Ectodermal cell (in vitro differentiated cells): ENCODE results near the gene CPE.

ENCODE experiments used
- H3K27ac ChIP-seq: 2 replicates; pipeline ENCODE4 v1.7.0; 2013; ENCODE audit warnings: mild to moderate bottlenecking, low read depth, low read length; ENCODE audit not compliant: insufficient read depth, poor library complexity, severe bottlenecking
- H3K27me3 ChIP-seq: 2 replicates; pipeline ENCODE4 v1.7.0; 2013; ENCODE audit warnings: mild to moderate bottlenecking, low read length; ENCODE audit not compliant: insufficient read depth, control insufficient read depth, poor library complexity, severe bottlenecking
- H3K36me3 ChIP-seq: one replicate; pipeline ENCODE4 v1.7.0; 2013; ENCODE audit warnings: low read length; ENCODE audit not compliant: control insufficient read depth, insufficient read depth
- H3K4me1 ChIP-seq: one replicate; pipeline ENCODE4 v1.7.0; 2013; ENCODE audit warnings: low read length; ENCODE audit not compliant: control insufficient read depth, insufficient read depth
- H3K4me3 ChIP-seq: 2 replicates; pipeline ENCODE4 v1.7.0; 2013; ENCODE audit warnings: low read depth, low read length, control low read depth; ENCODE audit not compliant: insufficient read depth
- H3K9me3 ChIP-seq: 2 replicates; pipeline ENCODE4 v1.7.0; 2013; ENCODE audit warnings: mild to moderate bottlenecking, low read length, moderate library complexity; ENCODE audit not compliant: control insufficient read depth
- WGBS, 2 experiments: methylation state at CpG; one replicate each; pipeline ENCODE4 v1.1.7; 2013; ENCODE audit warnings: missing lambda C conversion rate in 2 of 2; 5-methylcytosine and 5-hydroxymethylcytosine counted together

Gene CPE

GRCh38 chr4:165367040-165367439 is 11.8 kb upstream of the CPE start:
- H3K4me1 ChIP-seq, result no peaks in the 10 kb centered on the region
- H3K4me3 ChIP-seq, result no peak overlapping the region
- H3K27me3 ChIP-seq, result no peaks in the 10 kb centered on the region
- H3K9me3 ChIP-seq, result no peaks in the 10 kb centered on the region
- H3K27ac ChIP-seq, result no peak overlapping the region
- no peaks in the 10 kb centered on the region for H3K36me3 ChIP-seq
- 84 to 96% methylated on average over 3 to 4 of the region's 4 CpGs for WGBS, 2 experiments

- H3K4me3 ChIP-seq, result no peak overlapping the region
- H3K9me3 ChIP-seq, result no peaks in the 10 kb centered on the region
- no peaks in the 10 kb centered on the region for H3K36me3 ChIP-seq
- no peaks in the 10 kb centered on the region for H3K27me3 ChIP-seq
- no peak overlapping the region for H3K27ac ChIP-seq
- no peaks in the 10 kb centered on the region for H3K4me1 ChIP-seq
- WGBS, 2 experiments, result 87 to 100% methylated on average over 1 of the region's 1 CpG
These were observed 10.7 kb upstream of the CPE start for GRCh38 chr4:165368114-165368513.

GRCh38 chr4:165368567-165368966 is 10.2 kb upstream of the CPE start:
- Histone ChIP-seq H3K9me3 (no peaks in the 10 kb centered on the region), H3K27ac (no peak overlapping the region), H3K27me3 (no peaks in the 10 kb centered on the region), H3K4me3 (no peak overlapping the region), H3K36me3 (no peaks in the 10 kb centered on the region), H3K4me1 (no peaks in the 10 kb centered on the region)
- 89 to 94% methylated on average over 1 of the region's 1 CpG for WGBS, 2 experiments

GRCh38 chr4:165369522-165369921 is 9.3 kb upstream of the CPE start:
- Histone ChIP-seq H3K27ac (no peak overlapping the region), H3K4me3 (no peak overlapping the region), H3K4me1 (no peaks in the 10 kb centered on the region), H3K36me3 (no peaks in the 10 kb centered on the region), H3K9me3 (no peaks in the 10 kb centered on the region), H3K27me3 (no peaks in the 10 kb centered on the region)
- 80 to 86% methylated on average over 5 of the region's 5 CpGs for WGBS, 2 experiments

- 100% methylated on average over 1 of the region's 1 CpG; no CpG with 5 or more reads in 1 of the 2 experiments for WGBS, 2 experiments
- Histone ChIP-seq H3K9me3 (no peaks in the 10 kb centered on the region), H3K27me3 (no peaks in the 10 kb centered on the region), H3K36me3 (no peaks in the 10 kb centered on the region), H3K27ac (no peak overlapping the region), H3K4me3 (no peak overlapping the region), H3K4me1 (no peaks in the 10 kb centered on the region)
These were observed 8.3 kb upstream of the CPE start for GRCh38 chr4:165370530-165370929.

- 78 to 91% methylated on average over 2 of the region's 2 CpGs for WGBS, 2 experiments
- H3K4me1 ChIP-seq, result peaks cover 6% of the 10 kb centered on the region
- H3K36me3 ChIP-seq, result no peaks in the 10 kb centered on the region
- H3K27me3 ChIP-seq, result peaks cover 26% of the 10 kb centered on the region
- H3K27ac ChIP-seq, result no peak overlapping the region
- H3K4me3 ChIP-seq, result no peak overlapping the region
- no peaks in the 10 kb centered on the region for H3K9me3 ChIP-seq
These were observed 3.3 kb upstream of the CPE start for GRCh38 chr4:165375465-165375864.

- Histone ChIP-seq H3K9me3 (no peaks in the 10 kb centered on the region), H3K4me3 (peak overlapping the region; percentile 61), H3K36me3 (no peaks in the 10 kb centered on the region), H3K27me3 (peaks cover 26% of the 10 kb centered on the region), H3K4me1 (peaks cover 24% of the 10 kb centered on the region), H3K27ac (no peak overlapping the region)
- 77 to 100% methylated on average over 1 of the region's 1 CpG for WGBS, 2 experiments
These were observed 437 bp upstream of the CPE start for GRCh38 chr4:165378398-165378744.

GRCh38 chr4:165379678-165380064 is 863 bp downstream of the CPE start:
- Histone ChIP-seq H3K27me3 (peaks cover 26% of the 10 kb centered on the region), H3K4me3 (peak overlapping the region; percentile 61), H3K9me3 (no peaks in the 10 kb centered on the region), H3K36me3 (no peaks in the 10 kb centered on the region), H3K27ac (no peak overlapping the region), H3K4me1 (peaks cover 35% of the 10 kb centered on the region)
- 5 to 7% methylated on average over 8 of the region's 11 CpGs for WGBS, 2 experiments

- peaks cover 26% of the 10 kb centered on the region for H3K27me3 ChIP-seq
- no peak overlapping the region for H3K27ac ChIP-seq
- WGBS, 2 experiments, result 17 to 44% methylated on average over 1 of the region's 1 CpG
- H3K9me3 ChIP-seq, result no peaks in the 10 kb centered on the region
- no peaks in the 10 kb centered on the region for H3K36me3 ChIP-seq
- no peak overlapping the region for H3K4me3 ChIP-seq
- peaks cover 37% of the 10 kb centered on the region for H3K4me1 ChIP-seq
These were observed 2.0 kb downstream of the CPE start for GRCh38 chr4:165380805-165381204.

- Histone ChIP-seq H3K4me3 (peak overlapping the region; percentile 1), H3K9me3 (no peaks in the 10 kb centered on the region), H3K36me3 (no peaks in the 10 kb centered on the region), H3K27me3 (peaks cover 26% of the 10 kb centered on the region), H3K27ac (peak overlapping the region; percentile 11), H3K4me1 (peaks cover 37% of the 10 kb centered on the region)
- WGBS, 2 experiments, result 30 to 39% methylated on average over 3 of the region's 3 CpGs
These were observed 3.1 kb downstream of the CPE start for GRCh38 chr4:165381821-165382373.

GRCh38 chr4:165382640-165383039 is 3.8 kb downstream of the CPE start:
- H3K36me3 ChIP-seq, result no peaks in the 10 kb centered on the region
- 95 to 96% methylated on average over 1 of the region's 1 CpG for WGBS, 2 experiments
- peaks cover 25% of the 10 kb centered on the region for H3K27me3 ChIP-seq
- H3K9me3 ChIP-seq, result no peaks in the 10 kb centered on the region
- H3K4me1 ChIP-seq, result peaks cover 37% of the 10 kb centered on the region
- no peak overlapping the region for H3K4me3 ChIP-seq
- H3K27ac ChIP-seq, result peak overlapping the region; percentile 11
